IMR-90 (cell line): ENCODE measurements around the gene NNAT. TPM values are rescaled to one million over a fixed set of nuclear protein-coding genes. Genes with fewer than 3 reads are reported as not detected.

Source experiments
- ATAC-seq: fragments of 200-7000 bp; cut with Tn5 transposase; 2 replicates; pipeline ENCODE4 v1.9.1; 2020; ENCODE audit warnings: low read depth, mild to moderate bottlenecking, moderate library complexity
- BruUV-seq: library from RNA; stranded (reverse); fragments of 400-500 nt; replicated peaks from 2 replicates; lab custom pipeline; 2021; lab: Mats Ljungman, UMichigan
- CTCF ChIA-PET: fragments of 300-600 bp; formaldehyde crosslinking; extraction: SDS; loops from one replicate; lab custom pipeline; 2021; ENCODE audit warnings: antibody characterized with exemption; lab: Yijun Ruan, JAX
- POLR2A ChIA-PET: fragments of 300-600 bp; sonication (Branson Sonifier 250); formaldehyde crosslinking; loops from one replicate; lab custom pipeline; 2022; ENCODE audit warnings: antibody characterized with exemption; ENCODE audit not compliant: unreplicated experiment; lab: Charles Lee
- DNase-seq: peaks from one replicate; pipeline ENCODE4 v3.0.0; 2013
- H2AFZ ChIP-seq: replicated peaks from 2 replicates; pipeline ENCODE3; 2013; ENCODE audit warnings: low read length, mild to moderate bottlenecking; ENCODE audit not compliant: poor library complexity
- H2AK5ac ChIP-seq: 2 replicates; pipeline ENCODE4 v1.6.1; 2013; ENCODE audit warnings: low read depth, low read length, inconsistent platforms
- H2AK9ac ChIP-seq: replicated peaks from 2 replicates; pipeline ENCODE3; 2013; ENCODE audit warnings: mild to moderate bottlenecking, low read depth, low read length, moderate library complexity; ENCODE audit not compliant: poor library complexity
- H2BK120ac ChIP-seq: 2 replicates; pipeline ENCODE4 v1.6.1; 2013; ENCODE audit warnings: low read depth, low read length, inconsistent platforms
- H2BK15ac ChIP-seq: 3 replicates; pipeline ENCODE4 v1.6.1; 2013; ENCODE audit warnings: low read depth, low read length, inconsistent platforms
- H2BK20ac ChIP-seq: 2 replicates; pipeline ENCODE4 v1.6.1; 2013; ENCODE audit warnings: low read depth, mild to moderate bottlenecking, inconsistent platforms, low read length, moderate library complexity
- H2BK5ac ChIP-seq: 2 replicates; pipeline ENCODE4 v1.6.1; 2013; ENCODE audit warnings: mild to moderate bottlenecking, low read depth, low read length, inconsistent platforms; ENCODE audit not compliant: poor library complexity, severe bottlenecking
- H3K14ac ChIP-seq: replicated peaks from 2 replicates; pipeline ENCODE4 v1.6.1; 2013; ENCODE audit warnings: low read depth, low read length, inconsistent platforms
- H3K18ac ChIP-seq: 2 replicates; pipeline ENCODE4 v1.6.1; 2013; ENCODE audit warnings: low read depth, low read length, control low read depth
- H3K23ac ChIP-seq: 2 replicates; pipeline ENCODE4 v1.6.1; 2013; ENCODE audit warnings: low read depth, low read length, inconsistent platforms
- H3K27ac ChIP-seq: 2 replicates; pipeline ENCODE4 v1.5.1; 2013; ENCODE audit warnings: mild to moderate bottlenecking, control low read depth, low read length; ENCODE audit not compliant: insufficient read depth
- H3K27me3 ChIP-seq: 2 replicates; pipeline ENCODE4 v1.6.1; 2013; ENCODE audit warnings: low read length; ENCODE audit not compliant: control insufficient read depth, insufficient read depth
- H3K36me3 ChIP-seq: 2 replicates; pipeline ENCODE4 v1.6.1; 2013; ENCODE audit warnings: low read length, mixed read lengths; ENCODE audit not compliant: control insufficient read depth, insufficient read depth
- H3K4ac ChIP-seq: 2 replicates; pipeline ENCODE4 v1.6.1; 2013; ENCODE audit warnings: low read depth, low read length, inconsistent platforms
- H3K4me1 ChIP-seq: 2 replicates; pipeline ENCODE4 v1.6.1; 2013; ENCODE audit warnings: low read length, mixed read lengths; ENCODE audit not compliant: control insufficient read depth, insufficient read depth
- H3K4me2 ChIP-seq: 2 replicates; pipeline ENCODE4 v1.6.1; 2013; ENCODE audit warnings: low read depth, mild to moderate bottlenecking, control low read depth, low read length, moderate library complexity
- H3K4me3 ChIP-seq: 2 replicates; pipeline ENCODE4 v1.5.1; 2013; ENCODE audit warnings: low read depth, mild to moderate bottlenecking, control low read depth, low read length, moderate library complexity; ENCODE audit not compliant: insufficient read depth
- H3K56ac ChIP-seq: 2 replicates; pipeline ENCODE4 v1.6.1; 2013; ENCODE audit warnings: low read length, inconsistent platforms; ENCODE audit not compliant: insufficient read depth; ENCODE audit errors: extremely low read depth
- H3K79me1 ChIP-seq, 2 experiments: 2 replicates each; pipeline ENCODE4 v1.6.1; 2013; ENCODE audit warnings: low read length in 2 of 2, inconsistent platforms in 1 of 2, low read depth in 1 of 2
- H3K9ac ChIP-seq: 2 replicates; pipeline ENCODE4 v1.6.1; 2013; ENCODE audit warnings: low read depth, low read length, control low read depth
- H3K9me1 ChIP-seq: 2 replicates; pipeline ENCODE4 v1.6.1; 2013; ENCODE audit warnings: low read length, inconsistent platforms; ENCODE audit not compliant: insufficient read depth
- H3K9me3 ChIP-seq: 2 replicates; pipeline ENCODE4 v1.6.1; 2013; ENCODE audit warnings: low read length; ENCODE audit not compliant: control insufficient read depth, insufficient read depth
- H4K20me1 ChIP-seq: 2 replicates; pipeline ENCODE4 v1.6.1; 2013; ENCODE audit warnings: low read length, inconsistent platforms; ENCODE audit not compliant: insufficient read depth
- H4K5ac ChIP-seq: 2 replicates; pipeline ENCODE4 v1.6.1; 2013; ENCODE audit warnings: mild to moderate bottlenecking, low read depth, low read length, control low read depth
- H4K8ac ChIP-seq, 2 experiments: 2 replicates each; pipeline ENCODE4 v1.6.1; 2013; ENCODE audit warnings: low read depth in 2 of 2, low read length in 2 of 2, control low read depth in 1 of 2, inconsistent platforms in 1 of 2
- H4K91ac ChIP-seq: 2 replicates; pipeline ENCODE4 v1.6.1; 2013; ENCODE audit warnings: low read depth, low read length, inconsistent platforms; ENCODE audit not compliant: insufficient read depth
- BHLHE40 ChIP-seq: fragments of 150-350 bp; IDR thresholded peaks from 2 replicates; pipeline ENCODE4 v1.6.1; 2016; ENCODE audit warnings: mild to moderate bottlenecking, low read depth, low read length
- CEBPB ChIP-seq: IDR thresholded peaks from 2 replicates; pipeline ENCODE4 v1.6.1; 2012; ENCODE audit warnings: low read depth, low read length, improper control_type of control experiment
- CHD1 ChIP-seq: IDR thresholded peaks from 2 replicates; pipeline ENCODE4 v1.6.1; 2012; ENCODE audit warnings: low read depth, low read length, improper control_type of control experiment
- CTCF ChIP-seq: conservative IDR thresholded peaks from 2 replicates; pipeline ENCODE4 v1.5.1; 2012; ENCODE audit warnings: mild to moderate bottlenecking, low read depth, low read length, improper control_type of control experiment
- ELK1 ChIP-seq: fragments of 150-350 bp; IDR thresholded peaks from 2 replicates; pipeline ENCODE4 v1.6.1; 2016; ENCODE audit warnings: low read depth, mild to moderate bottlenecking, low read length, moderate library complexity, borderline replicate concordance
- FOS ChIP-seq: fragments of 150-350 bp; IDR thresholded peaks from 2 replicates; pipeline ENCODE4 v1.6.1; 2016; ENCODE audit warnings: low read depth, low read length
- MAFK ChIP-seq: IDR thresholded peaks from 2 replicates; pipeline ENCODE4 v1.6.1; 2012; ENCODE audit warnings: low read depth, low read length, improper control_type of control experiment
- MAZ ChIP-seq: IDR thresholded peaks from 2 replicates; pipeline ENCODE4 v1.6.1; 2012; ENCODE audit warnings: low read depth, mild to moderate bottlenecking, low read length, improper control_type of control experiment, moderate library complexity, borderline replicate concordance
- MXI1 ChIP-seq: IDR thresholded peaks from 2 replicates; pipeline ENCODE4 v1.6.1; 2012; ENCODE audit warnings: low read depth, mild to moderate bottlenecking, low read length, moderate library complexity, borderline replicate concordance
- NFE2L2 ChIP-seq: fragments of 150-350 bp; IDR thresholded peaks from 2 replicates; pipeline ENCODE4 v1.6.1; 2016; ENCODE audit warnings: low read depth, mild to moderate bottlenecking, low read length
- POLR2A ChIP-seq: IDR thresholded peaks from 2 replicates; pipeline ENCODE4 v1.6.1; 2012; ENCODE audit warnings: mild to moderate bottlenecking, low read depth, low read length
- RAD21 ChIP-seq: IDR thresholded peaks from 2 replicates; pipeline ENCODE4 v1.6.1; 2012; ENCODE audit warnings: low read length, improper control_type of control experiment
- RCOR1 ChIP-seq: IDR thresholded peaks from 2 replicates; pipeline ENCODE4 v1.6.1; 2012; ENCODE audit warnings: mild to moderate bottlenecking, low read length, improper control_type of control experiment; ENCODE audit not compliant: insufficient replicate concordance
- RFX5 ChIP-seq: IDR thresholded peaks from 2 replicates; pipeline ENCODE4 v1.8.0; 2012; ENCODE audit warnings: low read depth, mild to moderate bottlenecking, low read length, moderate library complexity
- SMC3 ChIP-seq: fragments of 150-350 bp; IDR thresholded peaks from 2 replicates; pipeline ENCODE4 v1.6.1; 2016; ENCODE audit warnings: low read depth, mild to moderate bottlenecking, antibody characterized with exemption, low read length, moderate library complexity
- USF2 ChIP-seq: fragments of 150-350 bp; IDR thresholded peaks from 2 replicates; pipeline ENCODE4 v1.6.1; 2017; ENCODE audit warnings: mild to moderate bottlenecking, antibody characterized with exemption, low read length, low read depth
- WGBS, 2 experiments: methylation state at CpG; one replicate each; pipeline versions ENCODE4 v1.1.5 to v1.1.7; 2013; ENCODE audit warnings: missing lambda C conversion rate in 2 of 2; ENCODE audit not compliant: insufficient read length in 1 of 2; ENCODE audit errors: extremely low coverage in 2 of 2; 5-methylcytosine and 5-hydroxymethylcytosine counted together
- dilution Hi-C: fragments of 300-500 bp; cut with HindIII; formaldehyde crosslinking; loops from one replicate; pipeline ENCODE4 v1.14.3; 2018; ENCODE audit warnings: low sequenced_read_pairs; ENCODE audit not compliant: unreplicated experiment
- in situ Hi-C: fragments of 300-500 bp; cut with MboI; formaldehyde crosslinking; loops from 3 replicates; pipeline ENCODE4 v1.14.3; 2019; ENCODE audit warnings: low sequenced_read_pairs, inconsistent platforms, mixed read lengths
- intact Hi-C: fragments of 100-400 bp; cut with micrococcal nuclease; formaldehyde crosslinking; loops from 2 replicates; pipeline ENCODE4 v1.10.0; 2022
- polyA plus RNA-seq, 3 experiments: library from polyadenylated mRNA; depleted of rRNA; stranded (reverse); fragments of >200 nt; gene quantifications; 2 replicates each; pipeline ENCODE4 v1.2.3, GENCODE V29; 2012; ENCODE audit warnings: low replicate concordance in 1 of 3
- total RNA-seq: library from RNA; depleted of rRNA; stranded (reverse); fragments of >200 nt; gene quantifications from 2 replicates; pipeline ENCODE4 v1.2.3, GENCODE V29; 2012

Gene NNAT
- total and polyA plus RNA-seq, 2 of the 4 experiments (the other 2 are of a cell fraction), result 2.0 to 6.5 TPM

- Histone ChIP-seq H2BK15ac (no peak overlapping the region), H3K4me2 (no peak overlapping the region), H2AK9ac (no peak overlapping the region), H3K4me3 (no peak overlapping the region), H2AFZ (no peak overlapping the region), H3K4ac (0 out of 2 replicates have a peak overlapping the region, but pooled peaks have one; percentile 40), H2BK5ac (no peak overlapping the region), H3K9me1 (peaks cover 51% of the 10 kb centered on the region), H3K4me1 (peaks cover 19% of the 10 kb centered on the region), H4K8ac (no peak overlapping the region), H3K27ac (no peak overlapping the region), H4K20me1 (peaks cover 67% of the 10 kb centered on the region), H3K36me3 (peaks cover 28% of the 10 kb centered on the region), H4K5ac (no peak overlapping the region), H4K91ac (no peak overlapping the region), H3K9me3 (no peaks in the 10 kb centered on the region), H3K27me3 (no peaks in the 10 kb centered on the region), H3K56ac (no peak overlapping the region), H3K79me1 (peaks cover 45 to 93% of the 10 kb centered on the region in 2 experiments), H3K23ac (0 out of 2 replicates have a peak overlapping the region, but pooled peaks have one; percentile 43), H2BK120ac (no peak overlapping the region), H3K14ac (peak overlapping the region; percentile 49), H2AK5ac (no peak overlapping the region), H3K9ac (no peak overlapping the region), H3K18ac (no peak overlapping the region), H2BK20ac (no peak overlapping the region)
- ChIA-PET POLR2A (no interaction called here), CTCF (no interaction called here)
- intact Hi-C loops (no loop called here), dilution Hi-C loops (no loop called here), in situ Hi-C loops (loop anchor here (5.0 kb wide), 1 partner anchor 104 kb away; no protein-coding TSS in a partner anchor)
- ATAC-seq (peak; percentile 81), DNase-seq (peak; percentile 67)
- TF ChIP-seq POLR2A (no peak), RFX5 (no peak), ELK1 (no peak), MXI1 (no peak), MAZ (no peak), MAFK (no peak), RCOR1 (no peak), SMC3 (no peak), RAD21 (no peak), FOS (no peak), NFE2L2 (no peak), CEBPB (no peak), BHLHE40 (no peak), CHD1 (no peak), CTCF (no peak), USF2 (no peak)
- BruUV-seq, result no TSS peak
- WGBS, 2 experiments, result 90% methylated on average over 2 of the region's 6 CpGs; no CpG with 5 or more reads in 1 of the 2 experiments
Measured at GRCh38 chr20:37511610-37512275, 9.3 kb upstream of the NNAT start.
